GM12892 (cell line): ENCODE measurements around the gene MED13L.

Experiments used
- DNase-seq: peaks from one replicate; pipeline ENCODE4 v3.0.0; 2011; ENCODE audit not compliant: insufficient read length
- FAIRE-seq: peaks from 2 replicates; lab custom pipeline; 2011; peaks lifted over from hg19 to GRCh38; lab: Jason Lieb, UNC
- POLR2A ChIP-seq: IDR thresholded peaks from 2 replicates; pipeline ENCODE4 v1.6.1; 2011; ENCODE audit warnings: low read depth, low read length, control low read depth
- POLR2AphosphoS5 ChIP-seq: IDR thresholded peaks from 2 replicates; pipeline ENCODE4 v1.6.1; 2011; ENCODE audit warnings: low read depth, low read length, control low read depth
- TAF1 ChIP-seq: IDR thresholded peaks from 2 replicates; pipeline ENCODE4 v1.6.1; 2011; ENCODE audit warnings: low read depth, mild to moderate bottlenecking, control low read depth, low read length, borderline replicate concordance

Gene MED13L

DNA sequence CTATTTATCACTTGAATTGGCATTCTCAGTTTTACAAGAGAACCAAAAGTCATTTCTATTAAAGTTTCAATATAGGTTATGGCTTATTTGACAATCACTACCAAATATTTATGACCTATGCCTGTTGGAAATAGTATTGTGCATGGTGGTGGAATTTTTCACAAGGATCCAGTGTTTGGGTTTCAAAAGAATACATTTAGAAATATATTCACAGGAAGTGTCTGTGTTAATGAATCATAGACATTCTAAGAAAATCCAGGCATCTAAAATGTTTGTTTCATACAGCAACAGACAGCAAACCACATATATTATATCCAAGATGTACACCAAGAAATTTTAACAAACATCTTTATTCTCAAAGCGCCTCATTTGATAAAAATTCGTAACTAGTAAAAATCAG, 92.7 kb downstream of the MED13L start:
- no peak for TF ChIP-seq POLR2A
- no peak for TF ChIP-seq TAF1
- DNase-seq = no peak
- no peak for FAIRE-seq

DNA sequence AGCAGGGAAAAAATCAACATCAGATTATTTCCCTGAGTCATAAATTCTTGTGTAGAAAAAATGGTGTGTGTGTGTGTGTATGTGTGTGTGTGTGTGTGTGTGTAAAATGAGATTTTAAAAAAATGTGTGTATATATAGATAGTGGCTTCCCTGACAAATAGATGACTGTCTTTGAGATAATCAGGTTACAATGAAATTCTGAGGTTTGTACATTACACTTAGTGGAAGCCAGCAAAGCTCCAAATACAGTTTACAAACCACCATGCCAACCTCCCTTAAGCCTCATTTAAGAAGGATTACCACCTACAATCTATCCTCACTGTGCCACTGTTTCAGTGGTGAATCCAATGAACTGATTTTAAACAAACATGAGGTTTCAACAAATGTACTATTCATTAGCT, 93.8 kb downstream of the MED13L start:
- TF ChIP-seq POLR2AphosphoS5 (no peak), TAF1 (no peak), POLR2A (no peak)
- FAIRE-seq = no peak

DNA sequence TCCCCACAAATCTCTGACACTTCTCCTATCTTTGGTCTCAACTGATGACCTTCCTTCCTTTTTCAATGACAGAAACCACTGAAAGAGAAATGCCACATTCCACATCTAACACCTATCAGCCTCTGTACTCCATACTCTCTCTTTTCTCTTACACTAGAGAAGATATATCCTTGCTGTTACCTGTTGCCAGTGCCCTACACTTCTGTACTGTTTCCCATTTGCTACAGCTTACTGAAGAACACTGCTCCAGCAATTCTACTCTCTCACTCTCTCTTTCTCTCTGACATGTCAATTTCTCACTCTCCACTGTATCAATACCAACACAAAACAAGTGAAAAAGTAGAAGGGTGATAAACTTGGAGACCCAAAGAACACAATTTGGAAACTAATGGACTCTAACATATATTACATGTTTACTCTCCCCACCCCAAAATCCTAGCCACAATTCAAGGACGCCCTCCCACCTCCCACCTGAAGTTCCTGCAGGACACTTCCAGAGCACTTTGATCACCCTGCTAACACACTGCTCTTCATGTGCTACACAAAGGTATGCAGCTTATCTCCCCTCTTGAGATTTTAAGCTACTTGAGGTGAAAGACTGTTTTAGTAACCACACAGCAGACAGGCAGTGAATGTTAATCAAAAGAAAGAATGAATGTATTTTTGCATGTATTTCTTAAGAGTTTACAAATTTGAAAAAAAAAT, 95.0 kb downstream of the MED13L start:
- TF ChIP-seq POLR2A (no peak), POLR2AphosphoS5 (no peak), TAF1 (no peak)
- FAIRE-seq (peak; percentile 9), DNase-seq (no peak)

More for the DNA sequence above, 93.8 kb downstream of the MED13L start:
- DNase-seq = no peak

DNA sequence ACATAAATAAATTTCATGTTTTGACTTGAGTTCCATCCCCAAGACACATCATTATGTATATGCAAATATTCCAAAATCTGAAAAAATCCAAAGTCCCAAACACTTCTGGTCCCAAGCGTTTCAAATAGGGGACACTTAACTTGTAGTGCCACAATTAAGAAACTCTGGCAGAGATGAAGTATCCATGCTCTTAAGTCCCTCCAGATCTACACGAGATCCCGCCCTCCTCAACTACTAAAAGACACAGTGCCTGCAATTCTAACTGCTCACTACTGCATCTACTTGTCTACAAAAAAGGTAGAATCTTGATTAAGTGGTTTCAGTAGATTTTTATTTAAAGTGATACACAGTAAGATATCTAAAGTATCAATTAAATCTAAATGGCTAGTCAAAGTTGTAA, 97.0 kb downstream of the MED13L start:
- FAIRE-seq = no peak
- no peak for TF ChIP-seq TAF1
- TF ChIP-seq POLR2AphosphoS5 = no peak
- no peak for TF ChIP-seq POLR2A
- no peak for DNase-seq

DNA sequence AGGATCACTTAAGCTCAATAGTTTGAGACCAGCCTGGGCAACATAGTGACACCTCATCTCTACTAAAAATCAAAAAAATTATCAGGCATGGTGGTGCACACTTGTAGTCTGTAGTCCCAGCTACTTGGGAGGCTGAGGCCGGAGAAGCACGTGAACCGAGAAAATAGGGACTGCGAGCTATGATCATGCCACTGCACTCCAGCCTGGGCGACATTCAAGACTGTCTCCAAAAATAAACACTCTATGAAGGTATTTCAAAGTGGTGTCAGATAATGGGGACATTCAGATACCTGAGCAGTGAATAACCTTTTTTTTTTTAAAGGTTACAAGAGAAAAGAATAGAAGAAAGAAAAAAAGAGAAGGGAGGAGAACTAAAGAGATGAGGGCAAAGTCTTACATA, 98.1 kb downstream of the MED13L start:
- no peak for DNase-seq
- FAIRE-seq = no peak
- TF ChIP-seq TAF1 = no peak
- no peak for TF ChIP-seq POLR2A
- no peak for TF ChIP-seq POLR2AphosphoS5

DNA sequence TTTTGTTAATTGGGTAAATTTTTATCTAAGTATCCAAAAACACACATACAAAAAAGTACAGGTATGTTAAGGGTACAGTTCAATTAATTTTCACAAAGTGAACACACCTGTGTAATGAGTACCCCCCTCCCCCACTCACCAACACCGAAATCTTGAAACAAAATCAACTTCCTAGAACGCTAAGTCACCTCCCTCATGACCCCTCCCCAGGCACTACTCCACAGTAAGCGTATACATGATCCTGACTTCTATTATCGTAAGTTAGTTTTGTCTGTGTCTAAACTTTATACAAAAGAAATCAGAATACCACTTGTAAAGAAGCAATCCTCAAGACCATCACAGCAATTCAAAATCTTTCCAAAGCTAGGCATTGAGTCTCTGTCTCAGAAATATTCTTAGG, 100.5 kb downstream of the MED13L start:
- no peak for FAIRE-seq
- no peak for TF ChIP-seq POLR2A
- no peak for TF ChIP-seq TAF1
- no peak for TF ChIP-seq POLR2AphosphoS5
- no peak for DNase-seq

DNA sequence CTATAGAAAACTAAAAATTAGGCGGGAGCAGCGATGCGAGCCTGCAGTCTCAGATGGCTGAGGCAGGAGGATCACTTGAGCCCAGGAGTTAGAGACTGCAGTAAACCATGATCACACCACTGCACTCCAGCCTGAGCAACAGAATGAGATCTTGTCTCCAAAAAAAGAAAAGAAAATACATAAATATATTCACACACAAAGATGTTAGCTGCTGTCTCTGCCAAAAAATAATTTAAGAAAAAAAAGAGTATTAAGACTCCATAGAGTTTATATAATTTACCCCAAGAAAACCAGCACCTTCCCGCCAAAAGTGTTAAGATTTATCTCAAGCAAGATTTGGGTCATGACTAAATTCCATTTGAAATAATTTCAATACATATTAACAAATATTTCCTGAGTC, 102.6 kb downstream of the MED13L start:
- TF ChIP-seq POLR2A = no peak
- no peak for TF ChIP-seq TAF1
- no peak for TF ChIP-seq POLR2AphosphoS5
- DNase-seq (no peak), FAIRE-seq (no peak)

DNA sequence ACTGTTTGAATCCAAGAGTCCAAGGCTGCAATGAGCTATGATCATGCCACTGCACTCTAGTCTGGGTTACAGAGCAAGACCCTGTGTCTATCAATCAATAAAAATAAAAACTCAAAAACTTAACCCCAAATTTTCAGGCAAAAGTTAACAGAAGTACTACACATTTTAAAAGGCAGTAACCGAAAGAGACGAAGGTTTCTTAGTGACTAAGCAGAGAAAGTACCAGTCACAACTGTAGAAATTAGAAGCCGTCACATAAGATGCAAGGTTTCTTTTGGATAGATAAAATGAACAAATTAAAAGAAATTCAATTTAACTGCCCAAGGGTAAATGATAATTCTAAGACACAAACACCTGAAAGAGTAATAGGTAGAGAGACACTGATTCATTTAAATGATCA, 103.5 kb downstream of the MED13L start:
- FAIRE-seq = no peak
- TF ChIP-seq POLR2A (no peak), POLR2AphosphoS5 (no peak), TAF1 (no peak)
- no peak for DNase-seq

DNA sequence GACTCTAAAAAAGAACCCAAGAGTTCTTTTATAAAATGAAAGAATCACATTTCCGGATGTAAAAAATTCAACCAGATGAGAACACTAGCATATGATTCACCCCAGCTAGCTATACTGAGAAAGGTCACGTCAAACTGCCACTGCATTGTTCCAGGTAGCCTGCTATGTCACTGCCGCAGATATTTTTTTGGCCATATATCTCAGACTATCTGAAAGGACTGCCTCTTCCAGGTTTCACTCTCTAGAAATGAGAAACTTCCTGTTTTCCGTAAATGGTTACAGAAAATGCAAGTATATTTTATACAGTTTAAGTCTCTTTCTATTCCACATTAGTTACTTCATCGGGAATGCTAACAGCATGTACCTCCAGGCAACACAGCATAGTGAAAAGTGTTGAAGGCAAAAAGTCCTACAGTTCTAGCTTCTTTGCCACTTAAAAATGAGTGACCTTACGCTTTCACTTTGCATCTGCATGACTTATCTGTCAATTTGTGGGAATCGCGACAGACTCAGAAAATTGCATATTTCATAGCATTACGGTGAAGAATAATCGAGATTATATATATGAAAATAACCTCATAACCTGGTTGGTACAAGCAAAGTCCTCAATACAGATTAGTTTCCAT, 105.2 kb downstream of the MED13L start:
- FAIRE-seq = peak; percentile 82
- no peak for TF ChIP-seq POLR2AphosphoS5
- TF ChIP-seq POLR2A = no peak
- TF ChIP-seq TAF1 = no peak
- DNase-seq = peak; percentile 5

DNA sequence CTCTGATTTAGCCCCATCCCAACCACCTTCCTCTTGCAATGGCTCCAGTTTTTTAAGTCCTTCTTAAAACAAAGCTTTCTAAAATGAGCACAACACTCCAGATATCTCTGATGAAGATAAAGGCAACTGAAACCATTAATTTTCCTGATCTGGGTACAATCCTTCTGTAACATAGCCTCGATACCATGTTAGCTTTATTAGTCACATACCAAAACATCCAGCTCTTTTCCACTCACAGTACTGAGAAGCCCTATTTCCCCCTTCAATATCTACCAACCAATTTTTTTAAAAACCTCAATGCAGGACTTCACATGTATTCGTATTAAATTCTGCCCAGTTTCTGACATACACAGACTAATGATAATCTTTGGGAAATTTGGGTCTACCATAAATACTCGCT, 105.9 kb downstream of the MED13L start:
- no peak for DNase-seq
- TF ChIP-seq TAF1 = no peak
- no peak for TF ChIP-seq POLR2A
- no peak for TF ChIP-seq POLR2AphosphoS5
- peak; percentile 14 for FAIRE-seq

DNA sequence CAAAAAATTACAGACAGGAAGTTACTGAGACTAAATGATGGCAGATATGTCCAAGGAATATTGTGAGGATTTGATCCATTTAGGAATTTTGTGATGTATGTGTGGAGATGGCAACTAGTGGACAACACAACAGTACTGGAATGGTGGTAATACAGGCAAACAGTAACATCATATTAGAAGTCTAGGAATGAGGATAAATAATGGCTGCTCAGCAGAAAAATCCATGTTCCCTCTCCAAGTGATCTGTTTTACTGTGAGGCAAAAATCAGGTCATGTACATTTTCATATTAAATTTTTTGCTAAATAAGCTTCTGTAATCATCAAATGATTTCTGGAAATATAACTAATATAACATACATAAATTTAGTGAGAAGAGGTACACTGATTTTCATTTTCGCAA, 108.4 kb downstream of the MED13L start:
- DNase-seq = no peak
- FAIRE-seq = peak; percentile 5
- TF ChIP-seq POLR2A (no peak), TAF1 (no peak), POLR2AphosphoS5 (no peak)

DNA sequence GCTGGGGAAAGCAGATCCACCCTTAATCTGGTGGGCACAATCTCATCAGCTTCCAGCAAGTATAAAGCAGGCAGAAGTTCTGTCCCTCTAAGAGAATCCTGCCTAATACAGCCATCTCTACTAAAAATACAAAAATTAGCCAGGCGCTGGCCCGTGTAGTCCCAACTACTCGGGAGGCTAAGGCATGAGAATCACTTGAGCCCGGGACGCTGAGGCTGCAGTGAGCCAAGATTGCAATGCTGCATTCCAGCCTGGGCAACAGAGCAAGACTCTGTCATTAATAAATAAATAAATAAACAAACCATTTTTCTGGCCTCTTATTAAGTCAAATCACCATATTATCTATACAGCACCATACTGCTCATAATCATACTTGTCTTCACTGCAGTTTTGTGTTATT, 111.2 kb downstream of the MED13L start:
- no peak for DNase-seq
- no peak for TF ChIP-seq POLR2A
- TF ChIP-seq POLR2AphosphoS5 = no peak
- TF ChIP-seq TAF1 = no peak
- no peak for FAIRE-seq

DNA sequence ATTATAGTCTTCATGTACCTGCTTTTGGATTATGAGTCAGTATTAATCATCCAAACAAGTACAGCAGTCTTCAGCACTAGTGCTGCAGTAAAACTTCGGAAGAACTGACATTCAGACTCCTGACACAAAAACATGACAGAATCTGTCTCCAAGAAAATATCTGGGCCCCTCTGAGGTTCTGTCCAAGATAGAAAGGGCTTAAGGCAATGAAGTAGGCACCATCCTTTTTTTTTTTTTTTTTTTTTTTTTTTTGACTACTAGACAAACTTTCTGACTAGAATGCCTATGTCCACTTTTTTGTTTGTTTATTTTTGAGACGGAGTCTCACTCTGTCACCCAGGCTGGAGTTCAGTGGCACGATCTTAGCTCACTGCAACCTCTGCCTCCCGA, 112.5 kb downstream of the MED13L start:
- no peak for FAIRE-seq
- DNase-seq = no peak
- TF ChIP-seq POLR2AphosphoS5 (no peak), TAF1 (no peak), POLR2A (no peak)
